ENCODE measurements around the gene GDPD1. TPM values are rescaled to one million over a fixed set of nuclear protein-coding genes. Genes with fewer than 3 reads are reported as not detected.
"Not testable (repeated sequence)": the region's sequence is repeated elsewhere in the genome, so short reads cannot be mapped to it uniquely, and the experiment has no call there.

GDPD1 gene
- 17.1 and 21.5 TPM in 2 replicates for polyA plus RNA-seq (2014; cell fraction: cytosol; rRNA removed)
- polyA plus RNA-seq (2014; cell fraction: nucleus; rRNA removed): 8.2 and 12.3 TPM in 2 replicates

DNA sequence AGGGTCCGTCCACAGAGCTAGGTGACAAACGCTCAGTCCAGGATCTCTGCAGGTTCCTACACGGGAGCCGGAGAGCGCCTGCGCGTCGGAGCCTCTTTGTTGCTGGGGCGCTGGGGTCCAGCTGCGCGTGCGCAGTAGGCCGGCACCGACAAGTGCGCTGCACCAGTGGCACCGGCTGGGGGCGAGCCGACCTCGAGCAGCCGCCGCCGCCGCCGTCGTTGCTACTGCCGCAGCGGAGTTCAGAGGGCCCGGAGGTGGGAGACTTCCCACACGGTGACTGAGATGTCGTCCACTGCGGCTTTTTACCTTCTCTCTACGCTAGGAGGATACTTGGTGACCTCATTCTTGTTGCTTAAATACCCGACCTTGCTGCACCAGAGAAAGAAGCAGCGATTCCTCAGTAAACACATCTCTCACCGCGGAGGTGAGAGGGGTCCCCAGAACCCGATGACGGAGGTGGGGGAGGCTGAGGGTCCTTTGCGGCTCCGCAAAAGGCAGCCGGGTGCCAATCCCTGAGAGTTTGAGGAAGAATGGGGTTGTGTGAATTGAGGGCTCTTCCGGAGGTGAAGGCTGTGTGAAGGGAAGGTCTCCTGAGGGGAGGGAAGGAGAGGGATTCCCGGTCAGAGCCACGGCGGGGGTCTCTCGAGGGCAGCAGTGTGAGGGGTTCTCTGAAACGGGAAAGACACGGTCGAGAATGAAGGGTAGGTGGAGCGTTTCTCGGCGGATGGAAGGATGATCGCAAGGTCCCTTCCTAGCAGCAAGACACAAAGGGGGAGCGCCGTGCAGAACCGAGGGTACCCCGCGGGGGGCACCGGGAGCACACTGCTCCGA lies at the start of gene GDPD1:
GDPD1 (plus strand) TSS at position 184 of the 831 bp plus-strand sequence; CDS start at position 283, 99 bp downstream.
- DNase-seq (ENCODE audit: low spot score): peak; percentile 97

DNA sequence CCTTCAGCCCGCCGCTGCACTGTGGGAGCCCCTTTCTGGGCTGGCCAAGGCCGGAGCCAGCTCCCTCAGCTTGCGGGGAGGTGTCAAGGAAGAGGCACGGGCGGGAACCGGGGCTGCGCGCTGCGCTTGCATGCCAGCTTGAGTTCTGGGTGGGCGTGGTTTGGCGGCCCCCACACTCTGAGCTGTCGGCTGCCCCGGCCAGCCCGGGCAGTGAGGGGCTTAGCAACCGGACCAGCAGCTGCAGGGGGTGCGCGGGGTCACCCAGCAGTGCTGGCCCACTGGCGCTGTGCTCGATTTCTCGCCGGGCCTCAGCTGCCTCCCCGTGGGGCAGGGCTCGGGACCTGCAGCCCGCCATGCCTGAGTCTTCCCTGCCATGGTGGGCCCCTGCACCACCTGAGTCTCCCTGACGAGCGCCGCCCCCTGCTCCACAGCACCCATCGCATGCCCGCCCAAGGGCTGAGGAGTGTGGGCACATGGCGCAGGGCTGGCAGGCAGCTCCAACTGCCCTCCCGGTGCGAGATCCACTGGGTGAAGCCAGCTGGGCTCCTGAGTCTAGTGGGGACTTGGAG lies 47.8 kb upstream of the GDPD1 start:
- DNase-seq (ENCODE audit: low spot score): no peak

DNA sequence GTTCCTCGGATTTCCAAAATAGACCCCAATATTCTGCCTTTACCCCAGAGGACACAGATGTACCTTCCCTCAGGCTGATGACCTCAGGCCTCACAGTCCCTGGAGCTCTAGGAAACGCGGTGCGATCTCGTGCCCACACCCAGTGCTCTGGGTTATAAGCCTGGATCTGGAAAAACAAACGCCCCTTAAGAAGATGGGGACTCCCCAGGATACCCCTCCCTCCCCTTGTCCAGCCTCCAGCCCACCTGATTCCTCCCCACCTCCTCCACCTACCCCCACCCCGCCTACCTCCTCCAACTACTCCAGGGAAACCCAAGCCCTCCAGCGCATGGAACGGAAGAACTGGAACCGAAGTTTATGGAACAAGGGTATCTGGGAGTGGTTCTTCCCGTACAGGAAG lies 45.6 kb upstream of the GDPD1 start:
- no peak for DNase-seq (ENCODE audit: low spot score)

DNA sequence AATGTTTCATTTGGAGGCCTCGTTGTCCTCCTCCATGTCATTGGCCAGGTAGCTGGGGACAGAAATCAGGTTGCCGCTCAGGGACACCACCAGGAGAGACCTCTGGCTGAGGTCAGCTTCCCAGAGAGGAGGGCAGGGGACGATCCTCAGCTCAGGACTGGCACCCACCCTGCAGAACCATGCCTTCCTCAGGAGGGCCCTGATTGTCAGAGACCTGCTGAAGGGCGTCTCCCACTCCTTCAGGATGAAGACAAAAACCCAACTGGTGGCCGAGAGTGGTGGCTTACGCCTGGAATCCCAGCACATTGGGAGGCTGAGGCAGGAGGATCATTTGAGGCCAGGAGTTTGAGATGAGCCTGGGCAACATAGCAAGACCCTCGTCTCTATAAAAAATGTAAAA lies 45.2 kb upstream of the GDPD1 start:
- DNase-seq (ENCODE audit: low spot score): no peak

DNA sequence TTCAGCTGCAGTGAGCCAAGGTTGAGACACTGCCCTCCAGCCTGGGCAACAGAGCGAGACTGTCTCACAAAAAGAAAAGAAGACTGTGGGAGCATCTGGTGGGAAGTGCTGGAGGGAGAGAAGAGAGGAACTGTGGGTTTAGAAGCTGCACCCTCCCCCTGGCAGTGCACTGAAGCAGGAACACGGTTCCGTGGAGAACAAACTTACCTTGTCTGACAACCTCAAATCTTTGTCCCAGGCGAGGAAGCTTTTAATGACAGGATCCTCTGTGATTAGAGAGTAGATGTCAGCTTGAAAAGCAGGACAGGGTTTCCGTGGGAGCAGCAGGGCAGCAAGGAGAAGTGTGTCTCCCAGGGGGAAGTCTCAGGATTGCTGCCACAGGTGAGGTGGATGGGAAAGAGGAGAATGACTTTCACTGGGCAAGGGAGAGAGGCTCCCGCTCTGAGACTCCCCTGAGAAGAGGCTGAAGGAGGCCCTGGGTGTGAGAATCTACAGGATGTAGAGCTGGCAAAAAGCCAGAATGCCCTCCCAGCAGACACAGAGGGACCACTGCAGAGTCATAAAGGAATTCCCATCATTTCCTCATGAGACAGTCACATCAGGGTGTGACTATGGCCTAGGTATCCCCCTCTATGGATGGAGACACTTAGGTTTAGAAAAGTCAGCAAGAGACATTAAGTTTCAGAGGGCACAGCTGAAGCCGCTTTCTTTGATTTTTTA lies 41.9 kb upstream of the GDPD1 start:
- DNase-seq (ENCODE audit: low spot score): no peak

DNA sequence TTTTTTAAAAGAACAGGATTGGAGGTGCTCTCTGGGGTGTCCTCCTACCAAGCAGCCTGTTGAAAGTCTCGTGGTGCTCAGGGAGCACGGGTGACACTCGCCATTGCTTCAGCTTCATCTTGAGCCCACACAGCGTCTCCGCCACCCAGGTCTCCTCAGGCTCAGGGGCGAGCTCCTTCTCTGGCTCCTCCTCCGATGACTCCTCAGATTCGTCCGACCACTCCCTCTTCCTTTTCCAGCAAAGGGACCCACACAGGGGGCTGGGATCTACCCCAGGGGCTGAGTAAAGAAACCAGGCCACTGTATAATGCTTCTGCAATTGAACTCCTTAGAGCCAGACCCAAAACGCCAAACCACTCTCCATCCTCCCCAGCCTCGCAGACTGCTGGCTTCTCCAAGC lies 40.7 kb upstream of the GDPD1 start:
- not testable (repeated sequence) for DNase-seq (ENCODE audit: low spot score)

DNA sequence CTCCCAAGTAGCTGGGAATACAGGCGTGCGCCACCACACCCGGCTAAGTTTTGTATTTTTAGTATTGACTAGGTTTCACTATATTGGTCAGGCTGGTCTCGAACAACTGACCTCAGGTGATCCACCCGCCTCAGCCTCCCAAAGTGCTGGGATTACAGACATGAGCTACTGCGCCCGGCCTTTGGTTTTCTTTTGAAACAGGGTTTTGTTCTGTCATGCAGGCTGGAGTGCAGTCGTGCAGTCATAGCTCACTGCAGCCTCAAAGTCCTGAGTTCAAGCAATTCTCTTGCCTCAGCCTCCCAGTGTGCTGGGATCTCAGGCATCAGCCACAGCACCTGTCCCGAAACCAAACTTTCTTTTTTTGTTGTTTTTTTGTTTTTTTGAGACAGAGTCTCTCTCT lies 39.7 kb upstream of the GDPD1 start:
- DNase-seq (ENCODE audit: low spot score): no peak

DNA sequence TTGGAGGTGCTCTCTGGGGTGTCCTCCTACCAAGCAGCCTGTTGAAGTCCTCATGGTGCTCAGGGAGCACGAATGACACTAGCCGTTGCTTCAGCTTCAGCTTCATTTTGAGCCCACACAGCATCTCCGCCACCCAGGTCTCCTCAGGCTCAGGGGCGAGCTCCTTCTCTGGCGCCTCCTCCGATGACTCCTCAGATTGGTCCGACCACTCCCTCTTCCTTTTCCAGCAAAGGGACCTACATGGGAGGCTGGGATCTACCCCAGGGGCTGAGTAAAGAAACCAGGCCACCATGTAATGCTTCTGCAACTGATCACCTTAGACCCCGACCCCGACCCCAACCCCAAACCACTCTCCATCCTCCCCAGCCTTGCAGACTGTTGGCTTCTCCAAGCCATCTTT lies 38.8 kb upstream of the GDPD1 start:
- no peak for DNase-seq (ENCODE audit: low spot score)

DNA sequence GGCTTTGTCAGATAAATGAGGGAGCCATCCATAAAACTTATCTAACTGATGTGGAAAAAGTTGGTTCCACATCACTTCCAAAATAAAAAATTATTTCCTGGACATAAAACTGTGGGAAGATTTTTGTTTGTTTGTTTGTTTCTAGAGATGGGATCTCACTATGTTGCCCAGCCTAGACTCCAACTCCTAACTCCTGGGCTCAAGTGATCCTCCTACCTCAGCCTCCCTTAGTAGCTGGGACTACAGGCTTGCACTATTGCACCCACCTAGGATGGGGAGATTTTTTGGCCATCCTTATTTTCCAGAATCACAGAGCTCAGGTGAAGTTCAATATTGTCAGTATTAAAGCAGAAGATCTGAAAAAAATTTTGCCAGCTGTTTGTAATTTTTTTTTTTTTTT lies 34.3 kb upstream of the GDPD1 start:
- no peak for DNase-seq (ENCODE audit: low spot score)

DNA sequence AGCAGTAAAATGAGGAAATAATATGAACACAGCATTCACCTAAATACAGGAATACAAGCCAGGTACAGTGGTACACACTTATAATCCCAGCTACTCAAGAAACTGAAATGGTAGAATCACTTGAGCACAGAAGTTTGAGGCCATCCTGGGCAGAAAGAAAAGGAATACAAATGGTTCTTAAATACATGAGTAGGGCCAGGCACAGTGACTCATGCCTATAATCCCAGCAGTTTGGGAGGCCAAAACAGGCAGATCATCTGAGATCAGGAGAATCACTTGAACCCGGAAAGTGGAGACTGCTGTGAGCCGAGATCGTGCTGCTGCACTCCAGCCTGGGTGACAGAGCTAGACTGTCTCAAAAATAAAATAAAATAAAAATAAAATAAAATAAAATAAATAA lies 33.5 kb upstream of the GDPD1 start:
- no peak for DNase-seq (ENCODE audit: low spot score)

DNA sequence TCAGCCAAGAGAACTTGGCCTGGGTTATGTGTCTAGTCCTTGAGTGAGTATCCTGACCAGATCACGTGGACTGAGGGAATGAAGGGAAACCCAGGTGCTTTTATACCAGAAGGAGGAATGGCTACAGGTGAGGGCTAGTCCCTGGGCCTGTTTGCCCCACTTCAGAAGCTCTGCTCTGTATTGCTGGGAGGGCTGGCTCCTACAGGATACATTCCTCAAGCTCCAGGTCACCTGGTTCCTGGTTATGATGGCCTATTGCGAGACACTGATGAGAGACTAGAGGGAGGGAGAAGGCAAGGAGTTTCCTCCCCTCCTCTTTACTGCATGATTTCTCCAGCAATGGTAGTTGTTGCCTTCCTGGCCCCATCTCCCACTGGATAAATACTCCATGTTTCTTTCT lies 29.5 kb upstream of the GDPD1 start:
- DNase-seq (ENCODE audit: low spot score): no peak

DNA sequence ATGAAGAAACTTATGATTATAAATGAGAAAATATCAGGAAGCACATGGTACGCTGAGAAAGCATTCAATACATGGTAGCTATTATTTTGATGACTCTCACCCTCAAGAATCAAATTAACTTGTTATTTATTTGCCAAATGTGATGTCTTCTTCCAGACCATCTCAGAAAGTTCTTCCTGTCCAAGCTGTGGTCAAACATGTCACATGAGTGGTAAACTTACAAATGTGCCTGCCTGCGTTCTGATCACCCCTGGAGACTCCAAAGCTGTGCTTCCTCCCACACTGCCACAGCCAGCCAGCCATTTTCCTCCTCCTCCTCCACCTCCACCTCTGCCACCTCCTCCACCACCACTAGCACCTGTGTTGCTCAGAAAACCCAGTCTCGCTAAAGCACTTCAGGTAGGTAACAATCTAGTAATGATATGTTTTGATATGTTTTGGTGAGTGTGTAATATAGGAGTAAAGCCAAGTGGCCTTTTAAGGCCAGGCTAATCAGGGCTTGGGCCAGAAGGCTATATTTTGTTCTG lies 26.9 kb upstream of the GDPD1 start:
- no peak for DNase-seq (ENCODE audit: low spot score)

DNA sequence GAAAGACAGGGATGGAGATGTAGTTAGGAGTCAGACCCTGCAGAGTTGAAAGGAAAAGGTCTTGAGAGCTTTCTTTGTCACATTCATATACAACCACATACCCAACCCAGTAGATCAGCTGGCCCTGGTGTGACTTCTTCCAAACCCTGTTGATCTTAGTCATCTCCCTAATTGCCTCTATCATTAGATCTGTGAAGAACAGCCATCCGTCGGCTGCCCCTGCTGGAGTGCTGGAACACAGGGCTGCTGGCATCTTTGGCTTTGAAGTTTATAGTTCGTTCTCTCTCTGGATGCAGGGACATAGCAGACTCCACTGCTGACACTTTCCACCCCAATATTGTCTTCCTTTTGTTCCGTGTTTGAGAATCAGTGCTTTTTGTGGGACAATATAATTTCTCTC lies 20.9 kb upstream of the GDPD1 start:
- DNase-seq (ENCODE audit: low spot score): no peak

DNA sequence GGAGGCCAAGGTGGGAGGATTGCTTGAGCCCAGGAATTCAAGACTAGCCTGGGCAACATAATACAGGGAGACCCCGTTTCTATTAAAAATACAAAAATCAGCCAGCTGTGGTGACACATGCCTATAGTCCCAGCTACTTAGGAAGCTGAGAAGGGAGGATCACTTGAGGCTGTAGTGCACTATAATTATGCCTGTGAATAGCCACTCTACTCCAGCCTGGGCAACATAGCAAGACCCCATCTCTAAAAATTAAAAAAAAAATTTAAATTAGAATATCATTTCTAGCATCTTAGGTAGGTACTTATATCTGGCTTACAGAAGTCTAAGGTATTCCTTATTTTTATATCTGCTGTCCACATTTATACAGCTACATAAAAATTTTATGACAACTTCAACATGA lies 18.0 kb upstream of the GDPD1 start:
- DNase-seq (ENCODE audit: low spot score): no peak

DNA sequence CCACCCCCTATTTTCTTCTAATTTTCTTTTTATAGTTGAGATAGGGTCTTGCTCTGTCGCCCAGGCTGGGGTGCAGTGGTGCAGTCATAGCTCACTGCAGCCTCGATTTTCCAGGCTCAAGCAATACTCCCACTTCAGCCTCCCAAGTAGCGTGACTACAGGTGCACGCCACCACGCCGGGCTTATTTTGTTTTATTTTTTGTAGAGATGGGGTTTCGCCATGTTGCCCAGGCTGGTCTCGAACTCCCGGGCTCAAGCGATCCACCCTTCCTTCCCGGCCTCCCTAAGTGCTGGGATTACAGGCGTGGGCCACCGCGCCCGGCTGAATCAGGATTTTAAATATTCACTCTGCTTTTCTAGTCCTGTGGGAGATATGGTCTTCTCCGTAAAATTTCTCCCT lies 941 bp upstream of the GDPD1 start:
- DNase-seq (ENCODE audit: low spot score): no peak

DNA sequence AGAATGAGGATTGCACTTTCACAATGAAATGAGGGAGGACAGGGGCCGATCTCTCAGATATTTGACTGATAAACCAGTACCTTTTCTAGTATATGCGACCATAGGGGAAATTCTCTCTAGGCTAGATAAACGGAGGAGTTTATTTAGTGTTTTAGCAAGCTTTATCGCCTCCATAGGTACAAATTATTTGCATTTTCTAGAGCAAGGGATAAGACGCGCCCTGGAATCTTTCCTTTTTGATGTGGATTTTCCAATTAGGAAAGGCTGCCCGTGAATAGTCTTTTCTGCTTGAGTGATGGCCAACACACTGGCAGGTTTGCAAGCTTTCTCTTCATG lies 351 bp upstream of the GDPD1 start:
- no peak for DNase-seq (ENCODE audit: low spot score)

DNA sequence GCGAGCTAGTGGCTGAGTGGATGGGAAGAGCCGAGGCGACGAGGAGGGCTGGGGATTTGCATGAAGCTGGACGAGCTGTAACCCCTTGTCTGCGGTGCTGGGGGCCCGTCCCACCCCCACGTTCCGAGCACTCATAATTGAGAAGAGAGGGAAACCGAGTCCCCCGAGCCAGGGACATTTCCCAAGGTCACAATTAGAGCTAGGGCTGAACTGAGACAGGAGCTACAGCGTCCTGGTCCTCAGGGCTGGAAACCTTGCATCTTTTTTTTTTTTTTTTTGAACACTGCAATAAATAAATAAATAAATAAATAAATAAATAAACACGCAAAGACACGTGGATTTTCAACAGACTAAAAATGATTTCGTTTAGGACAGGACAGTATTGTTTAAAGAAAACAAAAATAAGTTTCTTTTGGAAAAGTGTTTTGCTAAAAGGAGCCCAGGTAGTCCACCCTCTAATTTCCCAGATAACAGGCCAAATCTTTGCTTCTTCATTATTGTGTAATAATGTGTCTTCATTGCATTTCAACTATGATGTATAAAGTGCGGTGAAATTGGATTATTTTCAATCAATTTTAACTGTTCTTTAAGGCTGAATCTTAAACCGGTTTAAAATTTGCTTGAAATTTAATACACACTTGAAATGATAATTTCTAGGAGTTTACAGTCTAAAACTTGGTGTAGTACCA lies 992 bp downstream of the GDPD1 start:
- no peak for DNase-seq (ENCODE audit: low spot score)

DNA sequence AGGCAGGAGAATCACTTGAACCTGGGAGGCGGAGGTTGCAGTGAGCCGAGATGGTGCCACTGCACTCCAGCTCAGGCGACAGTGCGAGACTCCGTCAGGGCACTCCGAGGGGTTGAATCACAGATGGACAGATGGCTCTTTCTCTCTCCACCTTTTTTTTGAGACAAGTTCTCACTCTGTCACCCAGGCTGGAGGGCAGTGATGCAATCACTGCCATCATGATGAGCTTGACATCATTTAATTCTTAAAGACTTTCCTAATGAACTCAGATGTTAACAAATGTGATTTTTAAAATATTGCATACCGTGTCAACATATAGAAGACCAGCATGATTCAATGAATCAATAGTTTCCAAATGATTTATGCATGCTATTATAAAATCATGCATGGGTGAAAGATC lies 3.5 kb downstream of the GDPD1 start:
- no peak for DNase-seq (ENCODE audit: low spot score)

DNA sequence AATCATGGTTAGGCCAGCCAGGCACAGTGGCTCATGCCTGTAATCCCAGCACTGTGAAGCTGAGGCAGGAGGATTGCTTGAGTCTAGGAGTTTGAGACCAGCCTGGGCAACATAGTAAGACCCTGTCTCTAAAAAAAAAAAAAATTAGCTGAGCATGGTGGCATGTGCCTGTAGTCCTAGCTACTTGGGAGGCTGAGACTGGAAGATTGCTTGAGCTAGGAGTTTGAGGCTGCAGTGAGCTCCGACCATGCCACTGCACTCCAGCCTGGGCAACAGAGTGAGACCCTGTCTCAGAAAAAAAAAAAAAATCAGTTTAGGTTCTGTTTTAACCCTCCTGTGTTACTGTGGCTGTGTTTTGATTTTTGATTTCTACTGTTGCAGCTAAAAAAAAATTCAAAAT lies 8.3 kb downstream of the GDPD1 start:
- not testable (repeated sequence) for DNase-seq (ENCODE audit: low spot score)

DNA sequence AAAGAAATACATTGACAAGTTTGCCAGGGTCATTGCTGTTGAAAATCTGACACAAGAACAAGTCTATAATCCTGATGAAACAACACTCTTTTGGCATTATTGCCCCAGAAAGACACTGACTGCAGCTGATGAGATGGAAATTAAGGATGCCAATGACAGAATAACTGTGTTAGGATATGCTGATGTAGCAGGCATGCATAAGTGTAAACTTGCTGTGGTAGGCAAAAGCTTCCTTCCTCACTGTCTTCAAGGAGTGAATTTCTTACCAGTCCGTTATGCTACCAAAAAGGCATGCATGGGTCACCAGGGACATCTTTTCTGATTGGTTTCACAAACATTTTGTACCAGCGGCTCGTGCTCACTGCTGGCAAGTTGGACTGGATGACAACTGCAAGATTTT lies 10.5 kb downstream of the GDPD1 start:
- no peak for DNase-seq (ENCODE audit: low spot score)

DNA sequence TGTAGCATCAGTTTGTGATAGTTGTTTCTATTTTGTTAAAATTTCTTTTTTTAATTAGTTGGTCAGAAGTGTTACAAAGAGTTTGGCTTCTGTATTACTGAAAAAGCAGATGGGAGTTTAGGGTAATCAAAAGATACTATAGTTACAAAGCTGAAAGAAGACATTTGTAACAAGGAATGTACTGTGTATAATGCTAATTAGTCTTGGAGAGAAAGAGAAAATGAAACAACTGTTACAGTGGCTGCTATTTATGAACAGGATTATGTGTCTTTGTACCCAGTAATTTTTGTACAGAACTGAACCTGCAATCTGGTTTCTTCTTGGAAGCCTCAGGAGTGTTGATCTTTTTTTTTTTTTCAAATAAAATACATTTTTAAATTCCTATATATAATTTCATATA lies 14.3 kb downstream of the GDPD1 start:
- no peak for DNase-seq (ENCODE audit: low spot score)

DNA sequence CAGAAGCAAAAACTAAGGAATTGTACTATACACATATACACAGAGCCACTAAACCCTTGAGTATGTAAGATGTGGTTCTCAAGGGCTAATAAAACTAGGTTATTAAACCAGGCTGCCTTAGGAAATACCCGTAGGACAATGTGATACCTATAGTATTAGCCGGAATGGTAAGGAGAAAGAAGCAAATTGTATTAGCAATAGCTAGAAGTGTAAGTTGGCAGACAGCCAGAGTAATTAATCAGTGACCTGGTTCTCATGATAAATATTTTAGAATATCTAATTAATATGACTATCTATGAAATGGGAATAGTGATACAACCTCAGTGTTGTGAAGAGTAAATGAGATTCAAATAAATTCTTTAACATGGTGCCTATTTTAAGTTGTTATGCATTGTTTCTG lies 18.6 kb downstream of the GDPD1 start:
- no peak for DNase-seq (ENCODE audit: low spot score)
